IMR-90 (cell line): ENCODE data around the gene NECTIN4. TPM values are rescaled to one million over a fixed set of nuclear protein-coding genes. Genes with fewer than 3 reads are reported as not detected.

Experiments
- polyA plus RNA-seq, 3 experiments: library from polyadenylated mRNA; depleted of rRNA; stranded (reverse); fragments of >200 nt; gene quantifications; 2 replicates each; pipeline ENCODE4 v1.2.3, GENCODE V29; 2012; ENCODE audit warnings: low replicate concordance in 1 of 3
- total RNA-seq: library from RNA; depleted of rRNA; stranded (reverse); fragments of >200 nt; gene quantifications from 2 replicates; pipeline ENCODE4 v1.2.3, GENCODE V29; 2012
- TF ChIP-seq, protein P1 (sequence below): conservative IDR thresholded peaks from 2 replicates; pipeline ENCODE4 v1.5.1; 2012; ENCODE audit warnings: mild to moderate bottlenecking, low read depth, low read length, improper control_type of control experiment

The NECTIN4 gene
- total and polyA plus RNA-seq, 2 of the 4 experiments (the other 2 are of a cell fraction) = 0.18 to 0.24 TPM

DNA sequence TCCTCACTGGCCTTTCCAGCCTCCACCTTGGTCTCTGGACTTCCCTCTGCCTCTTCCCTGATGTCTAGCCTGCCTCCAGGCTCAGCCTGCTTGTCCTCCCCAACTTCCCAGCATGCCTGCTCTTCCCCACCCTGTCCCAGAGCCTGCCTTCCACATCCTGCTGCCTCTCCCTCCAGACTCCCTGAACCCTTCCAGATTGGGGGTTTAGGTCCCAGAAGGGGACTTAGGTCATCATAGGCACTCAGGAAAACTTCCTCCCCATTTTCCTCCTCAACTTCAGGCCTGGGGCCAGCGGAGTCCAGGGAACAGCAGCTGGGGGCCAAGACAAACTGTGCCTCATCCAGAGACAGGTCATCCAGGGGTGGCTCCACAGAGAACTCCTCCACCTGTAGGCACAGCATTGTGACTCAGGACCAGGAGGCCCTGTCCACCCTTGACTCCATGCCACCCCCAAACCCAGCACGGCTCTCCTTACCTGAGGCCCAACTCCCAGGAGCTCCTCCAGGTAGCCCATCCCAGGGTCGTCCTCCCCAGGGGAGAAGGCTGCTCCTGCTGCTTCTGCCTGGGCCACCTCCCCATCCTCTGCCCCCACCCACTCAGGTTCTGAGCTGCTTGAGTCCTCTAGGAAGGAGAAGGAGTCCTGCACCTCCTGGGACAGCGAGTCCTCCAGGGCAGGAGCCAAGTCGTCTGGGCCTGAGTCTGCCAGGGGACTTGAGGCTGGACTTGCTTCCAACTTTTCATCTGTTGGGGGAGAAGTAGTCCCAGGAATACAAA is 40.2 kb downstream of the NECTIN4 start (continued):
- TF ChIP-seq, protein P1, sequence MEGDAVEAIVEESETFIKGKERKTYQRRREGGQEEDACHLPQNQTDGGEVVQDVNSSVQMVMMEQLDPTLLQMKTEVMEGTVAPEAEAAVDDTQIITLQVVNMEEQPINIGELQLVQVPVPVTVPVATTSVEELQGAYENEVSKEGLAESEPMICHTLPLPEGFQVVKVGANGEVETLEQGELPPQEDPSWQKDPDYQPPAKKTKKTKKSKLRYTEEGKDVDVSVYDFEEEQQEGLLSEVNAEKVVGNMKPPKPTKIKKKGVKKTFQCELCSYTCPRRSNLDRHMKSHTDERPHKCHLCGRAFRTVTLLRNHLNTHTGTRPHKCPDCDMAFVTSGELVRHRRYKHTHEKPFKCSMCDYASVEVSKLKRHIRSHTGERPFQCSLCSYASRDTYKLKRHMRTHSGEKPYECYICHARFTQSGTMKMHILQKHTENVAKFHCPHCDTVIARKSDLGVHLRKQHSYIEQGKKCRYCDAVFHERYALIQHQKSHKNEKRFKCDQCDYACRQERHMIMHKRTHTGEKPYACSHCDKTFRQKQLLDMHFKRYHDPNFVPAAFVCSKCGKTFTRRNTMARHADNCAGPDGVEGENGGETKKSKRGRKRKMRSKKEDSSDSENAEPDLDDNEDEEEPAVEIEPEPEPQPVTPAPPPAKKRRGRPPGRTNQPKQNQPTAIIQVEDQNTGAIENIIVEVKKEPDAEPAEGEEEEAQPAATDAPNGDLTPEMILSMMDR = no peak
